ENCODE measurements around the gene LPO.

DNA sequence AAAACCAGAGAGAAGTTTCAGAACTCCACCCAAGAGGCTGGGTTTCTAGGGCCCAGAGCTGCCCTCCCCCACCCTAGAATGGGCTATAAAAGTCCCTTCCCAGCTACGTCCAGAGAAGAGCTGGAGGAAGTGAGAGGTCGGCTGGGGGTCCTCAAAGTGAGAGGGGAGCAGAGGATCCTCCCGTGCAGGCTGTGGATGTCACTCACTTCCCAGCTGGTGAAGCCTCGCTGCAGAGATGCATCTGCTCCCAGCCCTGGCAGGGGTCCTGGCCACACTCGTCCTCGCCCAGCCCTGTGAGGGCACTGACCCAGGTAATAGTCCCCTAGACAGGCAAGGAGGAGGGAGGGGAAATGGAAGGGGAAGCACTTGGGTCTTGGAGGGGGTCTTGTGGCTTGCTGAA is 45.8 kb upstream of the LPO start, which contains the start of gene EPX:
- no peak for TF ChIP-seq POLR2A (IDR thresholded peaks at IDR 0.05)
- TF ChIP-seq, protein P1, sequence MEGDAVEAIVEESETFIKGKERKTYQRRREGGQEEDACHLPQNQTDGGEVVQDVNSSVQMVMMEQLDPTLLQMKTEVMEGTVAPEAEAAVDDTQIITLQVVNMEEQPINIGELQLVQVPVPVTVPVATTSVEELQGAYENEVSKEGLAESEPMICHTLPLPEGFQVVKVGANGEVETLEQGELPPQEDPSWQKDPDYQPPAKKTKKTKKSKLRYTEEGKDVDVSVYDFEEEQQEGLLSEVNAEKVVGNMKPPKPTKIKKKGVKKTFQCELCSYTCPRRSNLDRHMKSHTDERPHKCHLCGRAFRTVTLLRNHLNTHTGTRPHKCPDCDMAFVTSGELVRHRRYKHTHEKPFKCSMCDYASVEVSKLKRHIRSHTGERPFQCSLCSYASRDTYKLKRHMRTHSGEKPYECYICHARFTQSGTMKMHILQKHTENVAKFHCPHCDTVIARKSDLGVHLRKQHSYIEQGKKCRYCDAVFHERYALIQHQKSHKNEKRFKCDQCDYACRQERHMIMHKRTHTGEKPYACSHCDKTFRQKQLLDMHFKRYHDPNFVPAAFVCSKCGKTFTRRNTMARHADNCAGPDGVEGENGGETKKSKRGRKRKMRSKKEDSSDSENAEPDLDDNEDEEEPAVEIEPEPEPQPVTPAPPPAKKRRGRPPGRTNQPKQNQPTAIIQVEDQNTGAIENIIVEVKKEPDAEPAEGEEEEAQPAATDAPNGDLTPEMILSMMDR (IDR thresholded peaks at IDR 0.05) = no peak
